Sigmoid colon (tissue), 7 donors: ENCODE measurements around the gene OASL. TPM values are rescaled to one million over a fixed set of nuclear protein-coding genes. Genes with fewer than 3 reads are reported as not detected.
A peak's percentile ranks its signal among the peaks of the same experiment; 100 is the strongest.

Source experiments
- DNase-seq: peaks from one replicate; pipeline ENCODE4 v3.0.0-alpha.2; 2019
- H3K27ac ChIP-seq, 4 donors: fragments of 200-600 bp; sonication (generic); one replicate each; pipeline ENCODE4 v1.5.1; 2016 to 2019; ENCODE audit warnings: mild to moderate bottlenecking in 1 of 4
- H3K27me3 ChIP-seq, 3 donors: fragments of 200-600 bp; sonication (generic); one replicate each; pipeline ENCODE4 v1.5.1; 2019; ENCODE audit warnings: mild to moderate bottlenecking in 1 of 3
- H3K36me3 ChIP-seq, 4 donors: fragments of 200-600 bp; sonication (generic); one replicate each; pipeline ENCODE4 v1.5.1; 2016 to 2019
- H3K4me1 ChIP-seq, 4 donors: fragments of 200-600 bp; sonication (generic); one replicate each; pipeline ENCODE4 v1.5.1; 2017 to 2019
- H3K4me3 ChIP-seq, 4 donors: fragments of 200-600 bp; sonication (generic); one replicate each; pipeline ENCODE4 v1.5.1; 2017 to 2019; ENCODE audit warnings: mild to moderate bottlenecking in 2 of 4, moderate library complexity in 1 of 4
- H3K9me3 ChIP-seq, 4 donors: fragments of 200-600 bp in 3 of 4; sonication (generic) in 3 of 4; one replicate each; pipeline versions ENCODE4 v1.5.1 to v1.6.1; 2013 to 2019
- CTCF ChIP-seq, 4 experiments: fragments of 450-650 bp in 3 of 4; fragments of 200-600 bp in 1 of 4; IDR thresholded peaks; one replicate each; pipeline ENCODE4 v1.5.1; 2016 to 2019; ENCODE audit warnings: antibody characterized with exemption in 4 of 4, mild to moderate bottlenecking in 3 of 4, moderate library complexity in 2 of 4
- EP300 ChIP-seq, 4 donors: sonication (generic); formaldehyde crosslinking; IDR thresholded peaks; one replicate each; pipeline ENCODE4 v1.6.1; 2017; ENCODE audit warnings: antibody characterized with exemption in 4 of 4
- POLR2A ChIP-seq, 2 donors: fragments of 450-650 bp; IDR thresholded peaks; one replicate each; pipeline ENCODE4 v1.6.1; 2016; ENCODE audit warnings: antibody characterized with exemption in 2 of 2, mild to moderate bottlenecking in 2 of 2, moderate library complexity in 2 of 2
- POLR2AphosphoS5 ChIP-seq, 4 donors: sonication (generic); formaldehyde crosslinking; IDR thresholded peaks; one replicate each; pipeline ENCODE4 v1.6.1; 2017; ENCODE audit warnings: antibody characterized with exemption in 4 of 4
- WGBS, 2 donors: extraction: QIAGEN DNeasy Blood & Tissue Kit; methylation state at CpG; one replicate each; pipeline ENCODE4 v1.1.7; 2013; 5-methylcytosine and 5-hydroxymethylcytosine counted together
- intact Hi-C: fragments of 100-400 bp; cut with DNase I; formaldehyde crosslinking; loops from one replicate; pipeline ENCODE4 v1.15.1; 2023
- polyA plus RNA-seq, 3 donors: library from polyadenylated mRNA; stranded (reverse); fragments of 200-250 nt; gene quantifications; one replicate each; pipeline ENCODE4 v1.2.3, GENCODE V29; 2013
- total RNA-seq, 4 donors: library from RNA; depleted of rRNA; stranded (reverse); fragments of >200 nt; gene quantifications; one replicate each; pipeline ENCODE4 v1.1.0, GENCODE V29; 2016
- donor health status: healthy with polysubstance abuse.
- donor health status: Bipolar disorder and iron deficiency.
- donor health status: healthy.

The OASL gene
- total and polyA plus RNA-seq, 7 donors = under 0.01 to 57.6 (median 10.8) TPM; not detected in 2

- H3K9me3 ChIP-seq = no peaks in the 10 kb centered on the region
- no peak for DNase-seq
- 95 to 97% methylated on average over 8 of the region's 8 CpGs for WGBS, 2 donors
- no peak overlapping the region for H3K27ac ChIP-seq
- H3K4me3 ChIP-seq = no peak overlapping the region
- no peaks in the 10 kb centered on the region for H3K4me1 ChIP-seq
- H3K27me3 ChIP-seq = no peaks in the 10 kb centered on the region
- intact Hi-C loops = no loop called here
- peaks cover 19 to 79% (median 31%) of the 10 kb centered on the region in 4 donors for H3K36me3 ChIP-seq
- no peak for TF ChIP-seq POLR2A (IDR thresholded peaks at IDR 0.05)
- no peak for TF ChIP-seq EP300 (IDR thresholded peaks at IDR 0.05)
- TF ChIP-seq POLR2AphosphoS5 (IDR thresholded peaks at IDR 0.05) = no peak
- no peak for TF ChIP-seq CTCF (IDR thresholded peaks at IDR 0.05)
Measured at GRCh38 chr12:121008347-121009098, 30.5 kb downstream of the OASL start.

GRCh38 chr12:121005346-121005815 is 33.7 kb downstream of the OASL start:
- Histone ChIP-seq H3K9me3 (no peaks in the 10 kb centered on the region), H3K4me3 (no peak overlapping the region), H3K36me3 (peaks cover 18 to 85% (median 29%) of the 10 kb centered on the region in 4 donors), H3K27me3 (no peaks in the 10 kb centered on the region), H3K4me1 (no peaks in the 10 kb centered on the region), H3K27ac (no peak overlapping the region)
- 35 to 60% methylated on average over 9 of the region's 9 CpGs for WGBS, 2 donors
- no peak for DNase-seq
- intact Hi-C loops = no loop called here
- TF ChIP-seq CTCF (IDR thresholded peaks at IDR 0.05) (peak in 2 of 4 experiments; percentile 8 to 30), EP300 (IDR thresholded peaks at IDR 0.05) (no peak)

- Histone ChIP-seq H3K4me3 (no peak overlapping the region), H3K27ac (no peak overlapping the region), H3K27me3 (peaks cover 0 to 3% (median 0%) of the 10 kb centered on the region in 3 donors), H3K36me3 (peaks cover 11 to 74% (median 23%) of the 10 kb centered on the region in 4 donors), H3K9me3 (no peaks in the 10 kb centered on the region), H3K4me1 (no peaks in the 10 kb centered on the region)
- 78 to 89% methylated on average over 16 of the region's 16 CpGs for WGBS, 2 donors
- TF ChIP-seq POLR2A (IDR thresholded peaks at IDR 0.05) (no peak), CTCF (IDR thresholded peaks at IDR 0.05) (no peak), EP300 (IDR thresholded peaks at IDR 0.05) (no peak), POLR2AphosphoS5 (IDR thresholded peaks at IDR 0.05) (no peak)
- intact Hi-C loops = no loop called here
- no peak for DNase-seq
Measured at GRCh38 chr12:121004253-121004815, 34.7 kb downstream of the OASL start.

GRCh38 chr12:121003650-121004049 is 35.4 kb downstream of the OASL start:
- H3K4me1 ChIP-seq = no peaks in the 10 kb centered on the region
- H3K36me3 ChIP-seq = peaks cover 11 to 68% (median 23%) of the 10 kb centered on the region in 4 donors
- no peak for DNase-seq
- no peak overlapping the region for H3K4me3 ChIP-seq
- intact Hi-C loops = no loop called here
- no peak overlapping the region for H3K27ac ChIP-seq
- no peak for TF ChIP-seq POLR2A (IDR thresholded peaks at IDR 0.05)
- TF ChIP-seq CTCF (IDR thresholded peaks at IDR 0.05) = peak in 1 of 4 experiments; percentile 17
- H3K9me3 ChIP-seq = no peaks in the 10 kb centered on the region
- H3K27me3 ChIP-seq = peaks cover 0 to 10% (median 0%) of the 10 kb centered on the region in 3 donors
- 25 to 84% methylated on average over 4 of the region's 4 CpGs for WGBS, 2 donors
